ENCODE measurements around the gene NR4A1. TPM values are rescaled to one million over a fixed set of nuclear protein-coding genes. Genes with fewer than 3 reads are reported as not detected.

The NR4A1 gene
- total and polyA plus RNA-seq, 9 of the 15 experiments (the other 6 are each of a cell fraction or from before 2014, with no cell fraction given): 0.07 to 4.7 (median 1.9) TPM; not detected in 1

GRCh38 chr12:52082988-52083637 is 31.9 kb downstream of the NR4A1 start (continued):
- peak; percentile 50 for TF ChIP-seq CTCFL (IDR thresholded peaks at IDR 0.05; ENCODE audit: borderline replicate concordance, insufficient read depth, low read depth, low read length, poor library complexity, severe bottlenecking)
- TF ChIP-seq KLF16 (IDR thresholded peaks at IDR 0.05): peak; percentile 58; the same call in 1 of the 2 replicates
- TF ChIP-seq TSHZ1 (CRISPR knock-in tag; IDR thresholded peaks at IDR 0.05): no peak
- peak; percentile 63 to 84 for TF ChIP-seq MAZ (CRISPR knock-in tag; conservative IDR thresholded peaks at IDR 0.05 in 1 of 2, IDR thresholded peaks at IDR 0.05 in 1 of 2)
- no peak for TF ChIP-seq ZBTB49 (CRISPR knock-in tag; IDR thresholded peaks at IDR 0.05; ENCODE audit: borderline replicate concordance)
- no peak for TF ChIP-seq ZNF644 (tag; IDR thresholded peaks at IDR 0.05; ENCODE audit: low read depth)
- TF ChIP-seq RFX1 (IDR thresholded peaks at IDR 0.05): no peak
- TF ChIP-seq ZBTB33 (CRISPR knock-in tag; IDR thresholded peaks at IDR 0.05): no peak
- TF ChIP-seq RNF219 (CRISPR knock-in tag; IDR thresholded peaks at IDR 0.05): no peak
- TF ChIP-seq POLR2B (IDR thresholded peaks at IDR 0.05; ENCODE audit: low read depth, partially characterized antibody): no peak
- no peak for TF ChIP-seq DLX4 (CRISPR knock-in tag; IDR thresholded peaks at IDR 0.05)
- no peak for TF ChIP-seq OTX1 (CRISPR knock-in tag; IDR thresholded peaks at IDR 0.05)
- TF ChIP-seq ZZZ3 (IDR thresholded peaks at IDR 0.05): no peak

Data from K562 (cell line).